HG03457 (cell line): Measurements from ENCODE around the gene SPDL1.
"Not testable (repeated sequence)": the region's sequence is repeated elsewhere in the genome, so short reads cannot be mapped to it uniquely, and the experiment has no call there.

Experiments used
- ATAC-seq: cut with Tn5 transposase; IDR thresholded peaks from one replicate; pipeline ENCODE4 v1.9.1; 2021; ENCODE audit warnings: moderate number of reproducible peaks; ENCODE audit not compliant: unreplicated experiment

Gene SPDL1

DNA sequence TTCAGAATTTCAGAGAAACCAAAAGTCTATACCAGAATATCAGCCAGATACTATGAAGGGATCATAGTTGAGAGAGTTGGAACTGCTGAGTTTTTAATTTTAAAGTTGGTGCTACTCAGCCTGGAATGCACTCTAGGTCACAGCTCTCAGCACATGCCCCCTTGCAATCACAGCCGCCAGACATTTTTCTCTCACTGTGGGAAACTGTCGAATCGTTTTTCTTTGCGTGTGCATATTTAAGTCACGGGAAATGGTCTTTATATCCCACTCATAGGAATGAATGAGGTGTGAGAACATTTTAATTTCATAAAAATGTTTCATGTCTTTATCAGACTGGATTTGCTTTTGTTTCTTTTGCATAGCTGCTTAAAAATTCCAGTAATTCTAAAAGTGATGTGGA lies 12.2 kb upstream of the SPDL1 start:
- ATAC-seq = no peak

DNA sequence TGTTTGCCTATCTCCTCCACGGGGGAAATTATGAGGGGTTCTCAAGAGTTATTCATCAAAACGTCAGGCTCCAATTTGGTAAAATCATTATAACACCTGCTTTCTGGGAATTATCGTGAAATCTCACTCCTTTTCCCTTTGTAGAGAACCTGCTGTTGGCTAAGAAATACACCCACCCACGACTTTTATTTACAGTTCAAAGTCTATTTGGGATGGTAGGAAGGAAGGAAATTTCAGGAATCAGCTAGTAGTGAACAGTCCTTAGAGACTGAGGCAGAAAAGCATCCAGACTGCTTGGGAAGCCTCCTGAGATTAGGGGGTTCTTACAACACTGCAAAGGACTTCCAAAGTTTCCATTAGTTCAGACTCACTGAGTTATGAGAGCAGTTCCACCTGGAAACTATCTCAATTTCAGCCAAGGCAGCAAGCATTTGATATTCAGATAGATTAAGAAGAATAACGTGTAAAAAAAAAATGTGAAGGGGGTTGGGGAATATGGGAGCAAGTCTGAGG lies 9.4 kb upstream of the SPDL1 start:
- ATAC-seq = no peak

DNA sequence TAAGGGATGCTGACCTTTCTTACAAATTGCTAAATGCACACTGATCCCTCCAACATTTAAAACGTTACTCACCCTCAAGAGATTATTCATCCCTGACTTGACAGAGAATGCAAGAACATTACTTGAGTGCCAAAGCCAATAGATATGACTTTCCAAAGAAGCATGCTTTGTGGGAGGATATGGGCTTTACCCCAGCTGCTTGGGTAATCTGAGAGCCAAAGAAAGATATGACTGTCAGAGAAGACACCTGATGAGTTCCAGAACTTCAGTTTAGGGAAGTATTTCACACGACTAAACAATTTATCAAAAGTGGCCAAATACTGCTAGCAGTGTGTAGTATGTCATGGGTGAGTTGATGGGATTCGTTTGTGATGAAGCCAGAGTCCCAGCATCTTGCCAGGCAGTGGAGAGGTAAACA lies 7.4 kb upstream of the SPDL1 start:
- ATAC-seq = no peak

DNA sequence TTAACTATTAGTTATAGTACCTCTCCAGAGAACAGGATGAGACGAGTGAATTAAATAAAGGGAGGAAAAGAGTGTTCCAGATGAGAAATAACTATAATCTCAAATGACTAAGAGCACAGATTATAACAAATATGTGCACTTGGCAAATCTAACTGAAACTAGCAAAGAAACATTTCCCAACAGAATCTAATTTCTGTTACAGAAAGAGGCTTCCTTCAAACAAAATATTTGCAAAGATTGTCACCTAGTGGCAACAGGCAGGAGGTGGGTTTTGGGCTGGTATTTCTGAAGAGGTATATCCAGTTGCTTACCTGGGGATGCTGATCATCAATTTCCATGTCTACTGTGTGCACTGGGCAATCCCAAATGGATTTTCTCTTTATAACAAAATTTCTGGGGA lies 5.6 kb upstream of the SPDL1 start:
- no peak for ATAC-seq

DNA sequence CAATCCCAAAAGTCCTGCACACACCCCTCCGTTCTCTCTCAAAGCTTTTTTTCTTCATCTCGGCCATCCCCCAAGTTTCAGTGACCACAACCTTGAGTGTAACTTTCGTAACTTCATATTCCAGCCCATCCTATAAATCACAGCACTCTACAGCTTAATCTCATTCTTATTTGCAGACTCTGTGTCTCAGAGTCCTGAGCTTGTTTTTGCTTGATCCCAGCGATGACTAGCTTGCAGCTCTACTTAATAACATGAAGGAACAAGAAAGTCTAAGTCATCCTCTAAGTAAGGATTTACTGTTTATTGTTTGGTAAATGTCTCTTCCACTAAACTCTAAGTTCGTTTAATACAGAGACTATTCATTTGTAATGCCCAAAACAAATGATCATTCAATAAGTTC lies 2.6 kb upstream of the SPDL1 start:
- no peak for ATAC-seq

DNA sequence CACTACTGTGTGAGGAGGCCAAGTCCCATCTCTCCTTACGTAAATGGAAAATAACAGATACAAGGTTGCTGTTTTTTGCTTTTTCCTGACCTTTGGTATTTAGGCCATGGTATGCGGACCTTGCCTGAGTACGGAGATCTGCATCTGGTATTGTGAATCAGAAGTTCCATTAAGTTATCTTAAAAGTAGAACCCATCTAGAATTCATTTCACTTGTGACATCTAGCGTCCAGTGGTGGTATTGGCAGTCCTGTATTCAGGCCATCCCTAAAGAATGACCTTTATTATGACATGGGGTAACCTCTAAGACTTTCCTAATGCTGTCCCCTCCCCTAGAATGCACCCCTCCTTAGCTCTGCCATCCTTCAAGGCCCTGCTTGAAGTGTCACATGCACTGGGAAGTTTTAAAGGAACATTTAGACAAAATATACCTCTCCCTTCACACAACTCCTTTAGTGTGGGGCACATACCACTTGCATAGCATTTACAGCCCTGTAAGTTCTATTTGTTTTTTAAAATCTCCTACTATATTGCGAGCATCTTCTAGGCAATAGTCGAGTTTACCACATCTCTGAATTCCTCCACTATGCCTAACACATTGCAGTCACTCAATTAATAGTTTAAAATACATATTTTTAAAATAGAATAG lies 1.9 kb upstream of the SPDL1 start:
- ATAC-seq = no peak

DNA sequence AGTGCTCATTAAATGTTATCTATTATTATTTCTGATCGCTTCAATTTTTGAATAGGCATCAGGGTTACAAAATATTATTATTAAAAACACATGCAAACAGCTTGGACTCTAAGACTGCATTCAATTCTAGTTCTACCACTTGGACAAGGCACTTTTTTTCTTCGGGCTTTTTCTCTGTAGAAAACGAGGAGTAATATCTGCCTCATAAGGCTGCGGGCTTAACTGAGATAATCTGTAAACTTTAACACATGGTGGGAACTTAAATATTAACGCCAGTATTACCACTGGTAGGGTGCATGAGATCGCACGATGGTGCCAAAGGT lies 511 bp upstream of the SPDL1 start:
- ATAC-seq = peak; percentile 34

DNA sequence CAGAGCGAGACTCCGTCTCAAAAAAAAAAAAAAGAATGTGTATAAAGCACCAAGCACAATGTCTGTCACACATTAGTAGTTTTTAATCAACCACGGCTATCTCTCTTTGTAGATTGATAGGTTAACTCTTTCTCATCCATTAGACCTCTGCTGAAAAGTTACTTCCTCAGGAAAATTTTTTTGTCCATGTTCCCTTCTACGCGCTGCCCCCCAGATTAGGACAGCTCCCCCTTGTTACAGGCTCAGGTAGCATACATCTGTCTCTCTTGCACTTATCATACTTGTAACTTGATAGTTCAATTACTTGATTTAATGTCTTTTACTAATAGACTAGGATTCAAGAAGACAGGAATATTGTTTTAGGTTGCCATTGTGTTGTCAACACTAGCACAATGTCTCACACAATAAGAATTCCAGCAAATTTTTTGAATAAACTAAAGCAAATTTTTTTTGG lies 1.5 kb downstream of the SPDL1 start:
- no peak for ATAC-seq

DNA sequence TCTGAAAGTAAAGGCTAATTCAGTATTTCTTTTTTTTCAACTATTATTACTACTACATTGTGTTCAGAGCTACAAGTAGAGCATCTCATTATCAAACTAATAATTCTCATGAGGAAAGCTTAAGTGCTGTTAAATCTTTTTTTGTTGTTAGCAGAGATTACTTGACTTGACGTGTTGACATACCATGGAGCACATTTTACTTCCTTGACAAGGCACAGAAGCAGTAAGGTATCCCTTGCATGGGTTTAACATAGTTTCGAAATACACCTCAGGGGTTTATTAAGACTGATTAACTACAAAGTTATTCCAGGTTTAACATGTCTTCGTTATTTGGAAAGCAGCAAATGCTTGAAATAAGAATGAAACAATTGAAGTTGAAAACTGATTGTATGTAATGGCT lies 7.0 kb downstream of the SPDL1 start:
- no peak for ATAC-seq

DNA sequence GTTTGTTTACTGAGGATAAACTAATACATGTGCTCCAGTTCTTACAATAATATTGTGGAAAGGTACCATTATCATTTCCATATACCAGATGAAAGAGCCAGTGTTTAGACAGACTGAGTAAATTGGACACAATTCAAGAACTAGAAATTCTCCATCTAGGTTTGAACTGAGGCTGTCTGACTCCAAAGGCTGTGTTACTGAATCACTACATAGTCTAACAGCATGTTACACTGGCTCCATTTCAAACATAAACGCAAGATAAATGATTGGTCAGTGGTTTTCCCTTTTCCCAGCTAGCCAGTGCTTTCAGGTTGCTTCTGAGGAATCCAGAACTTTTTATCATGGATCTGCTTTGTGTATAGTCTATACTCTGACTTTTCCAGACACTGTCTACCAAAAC lies 8.1 kb downstream of the SPDL1 start:
- ATAC-seq = no peak

DNA sequence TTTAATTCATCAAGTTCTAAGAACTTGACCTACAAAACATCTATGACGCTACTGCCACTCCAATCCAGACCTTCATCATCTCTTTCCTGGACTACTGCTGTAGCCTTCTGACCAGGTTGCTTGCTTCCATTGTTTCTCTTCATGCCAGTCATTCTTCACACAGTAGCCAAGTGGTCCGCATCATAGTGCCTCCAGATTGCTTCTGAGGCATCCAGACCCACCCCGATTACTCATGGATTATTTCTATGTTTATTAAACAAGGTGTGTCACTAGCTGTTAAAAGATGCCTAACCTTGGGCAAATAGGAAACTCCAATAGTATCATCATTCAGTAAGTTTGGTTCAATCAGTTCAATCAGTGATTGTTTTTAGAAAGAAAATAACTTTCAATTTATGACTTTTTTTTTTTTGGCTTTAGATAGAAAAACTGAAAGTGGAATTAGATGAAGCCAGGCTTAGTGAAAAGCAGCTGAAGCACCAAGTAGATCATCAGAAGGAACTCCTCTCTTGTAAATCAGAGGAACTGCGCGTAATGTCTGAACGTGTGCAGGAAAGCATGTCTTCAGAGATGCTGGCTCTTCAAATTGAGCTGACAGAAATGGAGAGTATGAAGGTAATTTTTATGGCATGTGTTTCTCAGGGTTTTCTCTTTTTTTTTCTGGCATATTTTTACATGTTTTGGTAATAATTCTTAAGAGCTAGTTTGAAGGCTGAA lies 9.5 kb downstream of the SPDL1 start:
- ATAC-seq = no peak

DNA sequence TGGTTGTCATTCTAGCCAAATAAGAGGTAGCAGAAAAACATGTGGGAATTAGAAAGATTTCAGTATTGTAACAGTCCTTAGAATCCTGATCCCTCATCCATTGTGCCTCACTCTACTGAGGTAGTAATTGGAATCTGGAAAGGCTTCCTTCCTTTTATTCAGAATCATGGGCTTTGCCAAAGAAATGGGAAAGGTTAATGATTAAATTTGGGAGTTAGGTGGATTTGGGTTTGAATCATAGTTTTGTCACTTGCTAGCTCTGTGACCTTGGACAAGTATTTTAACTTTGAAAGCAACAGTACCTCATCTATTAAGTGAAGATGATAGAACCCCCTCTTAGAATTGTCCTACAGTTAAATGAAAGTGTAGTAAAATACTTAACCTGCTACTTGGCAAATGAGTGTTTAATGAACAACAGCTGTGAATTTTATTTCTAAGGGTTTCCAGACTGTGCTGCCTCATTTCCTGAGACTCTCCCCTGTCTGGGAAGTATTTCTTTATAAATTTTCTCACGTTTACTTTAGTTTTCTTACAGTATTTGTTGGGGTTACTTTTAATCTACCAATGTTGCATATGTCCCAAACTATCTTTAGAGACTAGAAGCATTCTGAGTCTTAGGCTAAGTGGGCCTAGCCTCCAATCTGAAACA lies 11.7 kb downstream of the SPDL1 start:
- no peak for ATAC-seq

DNA sequence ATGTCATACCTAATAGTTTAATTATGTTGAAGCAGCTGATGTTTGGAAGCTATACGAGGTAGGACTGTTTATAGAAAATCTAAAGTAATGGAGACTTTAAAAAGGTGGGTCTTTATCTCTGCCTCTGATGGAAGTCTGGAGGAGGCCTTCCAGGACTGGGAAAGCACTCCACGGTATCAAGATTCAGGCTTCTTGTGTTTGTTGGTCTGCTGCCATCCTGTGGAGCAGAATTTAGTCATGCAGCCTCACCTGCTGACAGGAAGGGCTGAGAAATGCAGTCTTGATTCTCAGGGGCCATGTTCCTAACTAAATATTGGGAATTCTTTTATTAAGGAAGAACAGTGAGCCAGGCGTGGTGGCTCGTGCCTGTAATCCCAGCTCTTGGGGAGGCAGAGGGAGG lies 15.9 kb downstream of the SPDL1 start:
- ATAC-seq = no peak

DNA sequence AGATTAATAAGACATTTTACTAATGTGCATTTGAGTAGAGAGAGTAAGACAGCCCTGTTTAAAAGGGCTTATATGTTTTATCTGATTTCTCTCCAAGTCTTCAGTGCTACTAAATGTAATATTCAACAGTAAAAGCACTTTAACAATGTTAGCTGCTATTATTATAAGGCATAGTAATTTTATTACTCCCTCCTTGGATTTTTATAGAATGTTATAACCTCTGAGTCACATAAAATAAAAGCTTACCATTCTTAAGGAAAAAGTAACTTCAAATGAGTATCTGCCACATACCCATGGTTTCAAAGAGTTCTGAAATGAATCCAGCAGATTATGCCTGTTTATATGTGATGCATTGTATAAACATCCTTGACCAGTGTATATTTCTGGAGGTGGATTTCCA lies 19.0 kb downstream of the SPDL1 start:
- no peak for ATAC-seq

DNA sequence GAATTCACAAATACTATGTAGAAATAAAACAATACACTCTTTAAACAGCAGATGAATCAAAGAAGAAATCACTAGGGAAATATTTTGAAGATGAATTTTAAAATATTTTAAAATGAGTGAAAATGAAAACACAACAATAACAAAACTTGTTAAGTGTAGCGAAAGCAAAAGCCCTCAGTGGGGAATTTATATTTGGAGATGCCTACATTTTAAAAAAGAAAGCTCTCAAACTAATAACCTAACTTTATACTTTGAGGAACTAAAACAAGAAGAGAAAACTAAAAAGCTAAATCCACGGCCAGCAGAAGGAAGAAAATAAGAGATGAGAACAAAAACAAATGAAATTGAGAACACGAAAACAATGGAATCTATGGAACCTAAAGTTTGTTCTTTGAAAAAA lies 22.7 kb downstream of the SPDL1 start:
- no peak for ATAC-seq

DNA sequence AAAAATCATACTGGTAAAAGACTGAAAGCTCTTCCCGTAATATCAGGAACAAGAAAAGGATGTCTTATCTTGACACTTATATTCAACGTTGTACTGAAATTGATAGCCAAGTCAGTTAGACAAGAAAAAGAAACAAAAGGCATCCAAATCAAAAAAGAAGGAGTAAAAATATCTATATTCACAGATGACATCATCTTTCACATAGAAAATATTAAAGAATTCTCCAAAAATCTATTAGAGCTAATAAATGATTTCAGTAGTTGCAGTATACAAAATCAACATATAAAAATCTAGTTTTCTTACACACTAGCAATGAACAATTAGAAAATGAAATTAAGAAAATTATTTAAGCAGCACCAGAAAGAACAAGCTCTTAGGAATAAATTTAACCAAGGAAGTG lies 24.3 kb downstream of the SPDL1 start:
- ATAC-seq = no peak

DNA sequence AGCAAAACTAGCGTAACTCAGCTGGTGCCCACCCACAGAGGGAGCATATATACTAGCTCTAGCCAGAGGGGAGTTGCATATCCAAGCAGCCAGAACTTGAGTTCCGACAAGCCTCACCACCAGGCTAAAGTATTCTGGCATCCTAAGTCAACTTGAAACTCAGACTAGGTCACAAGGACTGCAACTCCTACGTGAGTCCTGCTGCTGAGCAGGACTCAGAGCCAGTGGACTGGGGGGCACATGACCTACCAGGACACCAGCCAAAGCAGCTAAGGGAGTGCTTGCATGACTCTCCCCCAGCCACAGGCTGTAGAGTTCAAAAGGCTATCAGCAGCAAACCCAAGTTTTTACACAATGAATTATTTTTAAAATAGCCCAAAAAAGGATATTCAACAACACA lies 26.1 kb downstream of the SPDL1 start:
- ATAC-seq = no peak

DNA sequence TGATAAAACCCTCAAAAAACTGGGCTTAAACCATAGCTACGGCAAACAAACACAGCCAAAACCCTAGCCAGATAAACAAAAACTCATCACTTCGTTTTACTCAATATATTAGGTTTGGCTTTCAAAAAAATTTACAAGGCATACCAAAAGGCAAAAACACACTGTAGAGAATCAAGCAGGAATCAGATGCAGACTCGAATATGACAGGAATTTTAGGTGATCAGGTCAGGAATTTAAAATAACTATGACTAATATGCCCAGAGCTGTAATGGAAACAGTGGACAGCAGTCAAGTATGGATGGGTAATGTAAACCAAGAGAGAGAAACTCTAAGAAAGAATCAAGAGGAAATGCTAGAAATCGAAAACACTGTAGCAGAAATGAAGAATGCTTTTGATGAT lies 27.0 kb downstream of the SPDL1 start:
- no peak for ATAC-seq

DNA sequence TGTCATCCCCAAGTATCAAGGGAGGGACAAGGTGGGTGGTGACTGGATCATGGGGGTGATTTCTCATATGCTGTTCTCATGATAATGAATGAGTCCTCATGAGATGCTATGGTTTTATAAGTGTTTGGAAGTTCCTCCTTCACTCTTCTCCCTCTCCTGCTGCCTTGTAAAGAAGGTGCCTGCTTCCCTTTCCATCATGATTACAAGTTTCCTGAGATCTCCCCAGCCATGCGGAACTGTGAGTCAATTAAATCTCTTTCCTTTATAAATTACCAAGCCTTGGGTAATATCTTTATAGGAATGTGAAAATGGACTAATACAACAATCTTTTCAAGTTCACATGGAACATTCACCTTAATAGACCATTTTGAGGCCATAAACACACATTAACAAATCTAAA lies 32.0 kb downstream of the SPDL1 start:
- ATAC-seq = no peak

DNA sequence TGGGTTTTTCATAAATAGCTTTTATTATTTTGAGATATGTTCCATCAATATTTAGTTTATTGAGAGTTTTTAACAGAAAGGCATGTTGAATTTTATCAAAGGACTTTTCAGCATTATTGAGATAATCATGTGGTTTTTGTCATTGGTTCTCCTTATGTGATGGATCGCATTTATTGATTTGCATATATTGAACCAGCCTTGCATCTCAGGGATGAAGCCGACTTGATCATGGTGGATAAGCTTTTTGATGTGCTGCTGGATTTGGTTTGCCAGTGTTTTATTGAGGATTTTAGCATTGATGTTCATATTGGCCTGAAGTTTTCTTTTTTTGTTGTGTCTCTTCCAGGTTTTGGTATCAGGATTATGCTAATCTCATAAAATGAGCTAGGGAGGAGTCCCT lies 40.7 kb downstream of the SPDL1 start:
- ATAC-seq = not testable (repeated sequence)

DNA sequence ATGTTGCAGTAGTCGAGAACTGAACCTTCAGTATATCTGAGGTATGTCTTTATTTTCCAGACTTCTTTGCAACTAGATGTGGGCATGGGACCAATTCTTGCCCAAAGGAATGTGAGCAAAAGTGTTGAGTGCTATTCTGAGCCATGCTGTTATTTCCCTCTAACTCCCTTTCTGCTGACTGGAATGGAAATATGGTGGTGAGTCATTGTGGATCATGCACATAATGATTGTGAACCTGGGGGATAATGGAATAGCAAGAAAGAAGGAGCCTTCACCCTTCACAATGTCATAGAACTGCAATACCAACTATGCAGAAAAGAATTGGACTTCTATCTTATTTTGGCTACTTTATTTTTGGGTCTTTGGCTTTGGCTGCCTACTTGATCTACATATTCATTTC lies 43.2 kb downstream of the SPDL1 start:
- ATAC-seq = no peak

DNA sequence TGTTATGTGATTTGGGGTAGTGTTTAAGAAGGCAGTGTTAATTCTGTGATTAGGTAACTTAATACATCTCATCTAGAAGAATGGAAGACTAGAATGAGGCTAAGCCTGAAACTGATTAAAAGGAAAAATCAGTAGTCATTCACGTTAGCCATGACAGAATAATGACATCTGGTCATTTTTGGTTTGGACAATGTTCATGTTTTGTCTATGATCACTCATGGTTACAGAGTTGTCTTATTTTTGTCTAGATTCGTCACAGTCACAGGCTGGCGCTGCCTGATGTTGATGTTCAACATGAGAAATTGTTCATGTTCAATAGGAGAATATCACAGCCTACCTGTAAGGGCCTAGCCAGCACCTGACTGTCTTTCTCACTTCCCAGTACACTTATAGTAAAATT lies 44.0 kb downstream of the SPDL1 start:
- ATAC-seq = no peak
